NB4 (cell line): ENCODE results near the gene EPC1.

Experiments
- DNase-seq: peaks from one replicate; pipeline ENCODE4 v3.0.0; 2010; ENCODE audit warnings: low read depth
- H3K4me3 ChIP-seq: one replicate; pipeline ENCODE4 v1.5.1; 2011; ENCODE audit warnings: mild to moderate bottlenecking, low read depth, low read length, moderate library complexity
- CTCF ChIP-seq: IDR thresholded peaks from one replicate; pipeline ENCODE4 v1.5.1; 2012; ENCODE audit warnings: low read depth, low read length
- MYC ChIP-seq: IDR thresholded peaks from 2 replicates; pipeline ENCODE4 v1.6.1; 2011; ENCODE audit warnings: low read depth, low read length
- POLR2A ChIP-seq: IDR thresholded peaks from 2 replicates; pipeline ENCODE4 v1.6.1; 2011; ENCODE audit warnings: mild to moderate bottlenecking; ENCODE audit not compliant: insufficient read length; ENCODE audit errors: extremely low read depth
- TF ChIP-seq, protein P1 (sequence below): IDR thresholded peaks from 2 replicates; pipeline ENCODE4 v1.6.1; 2011; ENCODE audit warnings: low read depth, low read length

EPC1 gene

GRCh38 chr10:32266979-32267378, 80.0 kb downstream of the EPC1 start:
- no peak overlapping the region for H3K4me3 ChIP-seq
- no peak for DNase-seq
- TF ChIP-seq, protein P1, sequence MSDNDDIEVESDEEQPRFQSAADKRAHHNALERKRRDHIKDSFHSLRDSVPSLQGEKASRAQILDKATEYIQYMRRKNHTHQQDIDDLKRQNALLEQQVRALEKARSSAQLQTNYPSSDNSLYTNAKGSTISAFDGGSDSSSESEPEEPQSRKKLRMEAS, result no peak
- TF ChIP-seq POLR2A (no peak), MYC (no peak), CTCF (no peak)

- DNase-seq, result no peak
- no peak overlapping the region for H3K4me3 ChIP-seq
- TF ChIP-seq POLR2A, result no peak
- TF ChIP-seq, protein P1, result no peak
- no peak for TF ChIP-seq CTCF
- TF ChIP-seq MYC, result no peak
These were observed 80.4 kb downstream of the EPC1 start for GRCh38 chr10:32266566-32266965.

DNA sequence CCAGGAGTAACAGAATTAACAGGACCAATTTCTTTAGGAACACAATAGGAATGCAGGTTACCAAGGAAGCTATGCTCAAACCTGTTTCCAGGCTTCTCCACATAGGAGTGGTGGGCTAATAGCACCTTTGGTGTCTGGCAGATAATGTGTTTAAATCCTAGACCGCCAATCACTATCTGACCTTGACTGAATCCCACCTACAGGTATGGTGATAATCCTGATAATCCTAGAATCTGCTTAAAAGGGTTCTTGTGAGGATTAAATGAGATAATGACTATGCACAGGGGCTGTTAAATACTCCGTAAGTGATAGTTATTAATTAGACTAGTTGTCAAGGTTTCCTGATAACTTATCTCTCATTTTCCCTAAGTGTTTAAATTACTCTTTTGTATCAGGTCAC, 81.2 kb downstream of the EPC1 start:
- no peak overlapping the region for H3K4me3 ChIP-seq
- TF ChIP-seq, protein P1, result no peak
- no peak for TF ChIP-seq POLR2A
- TF ChIP-seq MYC, result no peak
- TF ChIP-seq CTCF, result no peak
- no peak for DNase-seq

DNA sequence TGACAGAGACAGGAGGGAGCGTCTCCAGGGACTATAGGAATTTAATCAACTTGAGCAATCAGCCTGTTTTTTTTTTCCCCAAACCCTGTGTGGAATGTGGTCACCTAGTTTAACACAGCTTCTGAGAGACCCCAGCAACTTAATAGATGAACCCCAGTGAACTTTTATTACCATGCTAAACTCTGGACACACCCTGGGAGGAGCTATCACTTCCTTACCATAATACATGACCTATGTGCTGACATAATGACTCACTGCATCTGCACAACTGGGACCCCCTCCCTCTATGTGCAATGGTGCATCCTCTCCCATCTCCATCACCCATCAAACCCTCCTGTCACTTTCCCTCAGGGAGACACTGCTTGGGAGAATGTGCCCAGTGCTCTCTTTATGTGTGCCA, 83.7 kb downstream of the EPC1 start:
- no peak for TF ChIP-seq MYC
- TF ChIP-seq CTCF, result no peak
- TF ChIP-seq POLR2A, result no peak
- TF ChIP-seq, protein P1, result no peak
- DNase-seq, result no peak
- no peak overlapping the region for H3K4me3 ChIP-seq

DNA sequence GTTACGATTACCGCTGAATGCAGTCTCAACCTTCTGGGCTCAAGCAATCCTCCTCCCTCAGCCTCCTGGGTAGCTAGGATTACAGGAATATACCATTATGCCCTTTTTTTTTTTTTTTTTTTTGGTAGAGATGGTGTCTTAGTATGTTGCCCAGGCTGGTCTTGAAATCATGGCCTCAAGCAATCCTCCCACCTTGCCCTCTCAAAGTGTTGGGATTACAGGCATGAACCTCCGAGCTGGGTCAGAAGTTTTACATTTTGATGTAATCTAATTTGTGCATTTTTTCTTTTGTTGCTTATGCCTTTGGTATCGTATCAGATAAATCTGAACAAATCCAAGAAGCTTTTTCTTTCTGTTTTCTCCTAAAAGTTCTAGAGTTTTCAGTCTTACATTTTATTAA, 87.4 kb downstream of the EPC1 start:
- DNase-seq, result no peak
- H3K4me3 ChIP-seq, result no peak overlapping the region
- TF ChIP-seq MYC, result no peak
- no peak for TF ChIP-seq POLR2A
- TF ChIP-seq CTCF, result no peak
- TF ChIP-seq, protein P1, result no peak
